HG03442 (cell line): ENCODE measurements around the gene ZNF182.
"Not testable (repeated sequence)": the region's sequence is repeated elsewhere in the genome, so short reads cannot be mapped to it uniquely, and the experiment has no call there.

ENCODE experiments used
- ATAC-seq: cut with Tn5 transposase; IDR thresholded peaks from one replicate; pipeline ENCODE4 v1.9.1; 2021; ENCODE audit warnings: mild to moderate bottlenecking, moderate library complexity; ENCODE audit not compliant: unreplicated experiment

ZNF182 gene

DNA sequence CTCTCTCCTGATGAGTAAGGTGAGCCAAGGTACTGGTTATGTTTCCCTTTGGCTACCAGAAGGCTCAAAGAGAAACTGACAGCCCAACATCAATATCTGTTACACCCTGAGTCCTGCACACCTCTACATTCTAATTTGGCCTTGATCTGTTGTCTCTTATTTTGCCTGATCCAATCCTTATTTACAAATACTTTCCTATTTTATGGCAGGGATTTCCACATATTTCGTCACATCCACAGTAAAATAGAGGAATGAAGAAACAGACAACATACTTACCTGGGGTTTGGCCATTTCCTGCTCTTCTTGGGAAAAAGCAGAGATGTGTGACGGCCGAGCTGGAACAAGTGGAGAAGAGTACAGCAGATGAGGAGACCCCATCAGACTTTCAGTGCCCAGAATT, 1.5 kb downstream of the ZNF182 start:
- ATAC-seq: no peak

DNA sequence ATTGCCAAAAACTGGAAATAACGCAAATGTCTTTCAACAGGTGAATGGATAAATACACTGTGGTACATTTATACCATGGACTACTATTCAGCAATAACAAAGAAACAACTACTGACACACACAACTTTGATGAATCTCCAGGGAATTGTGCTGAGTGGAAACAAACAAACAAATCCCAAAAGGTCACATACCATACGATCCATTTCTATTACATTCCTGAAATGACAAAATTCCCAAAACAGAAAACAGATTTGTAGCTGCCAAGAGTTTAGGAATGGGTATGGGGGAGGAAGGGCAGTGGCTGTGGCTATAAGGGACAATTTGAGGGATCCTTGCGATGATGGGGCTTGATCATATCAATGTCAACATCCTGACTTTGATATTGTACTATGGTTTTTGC, 2.5 kb downstream of the ZNF182 start:
- ATAC-seq: no peak

DNA sequence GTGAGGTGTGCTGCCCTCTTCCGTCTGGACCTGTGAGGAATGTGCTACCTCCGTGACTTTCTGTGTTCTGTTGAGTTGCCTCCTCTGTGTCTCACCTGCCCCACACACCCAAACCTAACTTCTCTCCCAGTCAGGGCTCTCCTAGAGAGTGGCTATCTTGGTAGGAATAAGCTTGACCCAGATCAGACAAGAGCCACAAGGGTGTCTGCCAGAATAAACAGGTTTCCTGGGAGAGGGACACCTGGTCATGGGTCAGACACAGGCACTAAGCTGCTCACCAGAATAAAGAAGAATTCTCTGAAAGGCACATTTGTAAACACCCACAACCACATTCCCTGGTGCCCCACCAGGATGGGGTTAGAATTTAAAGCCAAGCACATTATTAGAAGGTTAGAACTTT, 11.1 kb downstream of the ZNF182 start:
- ATAC-seq: no peak

DNA sequence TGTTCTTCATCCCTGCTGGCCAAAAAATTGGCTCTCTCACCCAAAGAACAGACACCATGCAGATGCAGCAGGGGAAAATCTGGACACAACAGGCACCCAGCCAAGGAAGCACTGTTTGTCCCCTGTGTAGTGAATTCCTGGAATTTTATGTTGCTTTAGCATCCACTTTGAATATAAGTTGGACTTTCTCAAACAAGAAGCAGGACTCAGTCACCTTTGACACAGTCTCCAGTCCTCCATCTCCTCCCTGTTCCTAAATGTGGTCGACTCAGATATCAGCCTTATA, 11.8 kb downstream of the ZNF182 start:
- no peak for ATAC-seq

DNA sequence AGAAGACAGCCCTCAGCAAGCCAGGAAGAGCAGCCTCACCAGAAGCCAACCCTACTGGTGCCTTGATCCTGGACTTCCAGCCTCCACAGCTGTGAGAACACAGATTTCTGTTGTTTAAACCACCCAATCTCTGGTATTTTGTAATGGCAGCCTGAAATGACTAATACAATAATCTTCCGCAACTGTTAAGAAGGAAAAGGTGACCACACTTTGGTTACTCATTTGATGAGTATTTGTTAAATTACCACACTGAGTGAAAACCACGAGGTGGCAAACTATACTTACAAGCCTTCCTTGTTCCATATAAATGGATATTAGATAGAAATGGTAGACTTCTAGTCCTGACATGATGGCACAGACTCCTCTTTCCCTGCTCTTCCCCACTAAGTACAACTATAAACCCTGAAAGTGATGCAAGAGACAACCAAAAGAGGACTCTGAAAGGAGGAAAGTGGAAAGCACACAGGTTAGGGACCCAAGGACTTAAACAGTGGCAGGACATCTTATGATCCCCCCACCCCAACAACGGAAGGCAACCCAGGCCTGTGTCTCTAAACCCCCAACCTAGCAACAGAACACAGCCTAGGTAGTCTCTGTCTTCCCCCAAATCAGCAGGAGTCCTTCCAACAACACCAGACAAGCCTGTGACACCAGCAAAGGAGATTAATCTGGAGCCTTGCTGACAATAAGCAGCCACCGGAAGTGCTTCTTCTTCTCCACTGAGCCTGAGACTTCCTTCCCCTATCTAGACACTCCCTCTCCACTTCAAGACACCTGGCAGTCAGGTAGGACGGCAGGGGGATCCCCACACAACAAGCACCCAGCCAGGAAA, 12.3 kb downstream of the ZNF182 start:
- ATAC-seq: no peak

DNA sequence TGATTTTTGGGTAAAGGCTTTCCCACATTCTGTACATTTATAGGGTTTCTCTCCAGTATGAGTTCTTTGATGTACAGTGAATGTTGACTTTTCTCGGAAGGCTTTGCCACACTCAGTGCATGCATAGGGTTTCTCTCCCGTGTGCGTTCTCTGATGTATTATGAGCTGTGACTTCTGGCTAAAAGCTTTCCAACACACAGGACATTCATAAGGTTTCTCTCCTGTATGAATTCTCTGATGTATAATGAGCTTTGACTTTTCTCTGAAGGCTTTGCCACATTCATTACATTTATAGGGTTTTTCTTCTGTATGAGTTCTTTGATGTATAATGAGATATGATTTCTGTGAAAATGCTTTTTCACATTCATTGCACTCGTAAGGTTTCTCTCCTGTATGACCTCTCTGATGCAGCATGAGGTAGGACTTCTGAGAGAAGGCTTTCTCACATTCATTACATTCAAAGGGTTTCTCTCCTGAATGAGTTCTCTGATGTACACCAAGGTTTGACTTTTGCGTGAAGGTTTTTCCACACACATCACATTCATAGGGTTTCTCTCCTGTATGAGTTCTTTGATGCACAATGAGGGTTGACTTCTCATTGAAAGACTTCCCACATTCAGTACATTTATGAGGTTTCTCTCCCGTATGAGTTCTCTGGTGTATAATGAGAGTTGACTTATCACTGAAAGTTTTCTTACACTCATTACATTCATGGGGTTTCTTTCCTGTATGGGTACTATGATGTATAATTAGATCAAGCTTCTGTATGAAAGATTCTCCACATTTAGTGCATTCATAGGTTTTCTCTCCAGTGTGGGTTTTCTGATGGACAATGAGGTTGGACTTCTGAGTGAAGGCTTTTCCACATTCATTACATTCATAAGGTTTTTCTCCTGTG, 27.3 kb downstream of the ZNF182 start:
- ATAC-seq: no peak

DNA sequence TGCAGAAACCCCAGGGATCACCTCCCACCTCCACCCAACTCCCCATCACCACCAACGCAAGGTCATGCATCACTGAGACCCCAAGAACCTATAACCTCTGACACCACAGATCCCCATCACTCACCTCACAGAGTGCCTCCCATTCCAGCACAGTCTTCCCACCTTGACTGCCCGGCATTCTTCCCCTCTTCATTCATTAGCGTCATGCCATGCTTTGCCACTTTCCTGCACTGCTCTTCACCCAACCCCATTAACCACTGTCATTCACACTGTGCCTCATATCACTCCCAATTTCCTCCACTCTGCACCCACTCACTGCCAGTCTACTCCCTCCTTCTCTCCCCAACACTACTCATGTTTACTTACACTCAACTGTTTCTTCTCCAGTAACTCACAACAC, 30.6 kb downstream of the ZNF182 start:
- ATAC-seq: no peak

DNA sequence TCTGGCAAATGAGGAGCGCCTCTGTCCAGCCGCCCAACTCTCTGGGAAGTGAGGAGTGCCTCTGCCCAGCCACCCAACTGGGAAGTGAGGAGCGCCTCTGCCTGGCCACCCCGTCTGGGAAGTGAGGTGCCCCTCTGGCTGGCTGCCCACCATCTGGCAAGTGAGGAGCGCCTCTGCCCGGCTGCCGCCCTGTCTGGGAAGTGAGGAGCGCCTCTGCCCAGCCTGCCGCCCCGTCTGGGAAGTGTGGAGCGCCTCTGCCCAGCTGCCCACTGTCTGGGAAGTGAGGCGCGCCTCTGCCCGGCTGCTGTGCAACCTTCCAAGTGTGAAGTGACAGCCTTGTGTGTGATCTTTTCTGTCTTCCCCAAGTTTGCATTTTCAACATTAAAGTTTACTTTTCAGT, 38.3 kb downstream of the ZNF182 start:
- ATAC-seq: not testable (repeated sequence)

DNA sequence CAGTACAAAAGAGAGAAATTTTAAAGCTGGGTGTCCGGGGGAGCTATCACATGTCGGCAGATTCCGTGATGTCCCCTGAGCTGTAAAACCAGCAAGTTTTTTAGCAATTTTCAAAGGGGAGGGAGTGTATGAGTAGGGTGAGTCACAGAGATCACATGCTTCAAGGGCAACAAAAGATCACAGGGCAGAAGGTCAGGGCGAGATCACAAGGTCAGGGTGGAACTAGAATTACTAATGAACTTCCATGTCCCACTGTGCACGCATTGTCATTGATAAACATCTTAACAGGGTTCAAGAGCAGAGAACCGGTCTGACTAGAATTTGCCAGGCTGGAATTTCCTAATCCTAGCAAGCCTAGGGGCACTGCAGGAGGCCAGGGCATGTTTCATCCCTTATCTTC, 42.0 kb downstream of the ZNF182 start:
- not testable (repeated sequence) for ATAC-seq

DNA sequence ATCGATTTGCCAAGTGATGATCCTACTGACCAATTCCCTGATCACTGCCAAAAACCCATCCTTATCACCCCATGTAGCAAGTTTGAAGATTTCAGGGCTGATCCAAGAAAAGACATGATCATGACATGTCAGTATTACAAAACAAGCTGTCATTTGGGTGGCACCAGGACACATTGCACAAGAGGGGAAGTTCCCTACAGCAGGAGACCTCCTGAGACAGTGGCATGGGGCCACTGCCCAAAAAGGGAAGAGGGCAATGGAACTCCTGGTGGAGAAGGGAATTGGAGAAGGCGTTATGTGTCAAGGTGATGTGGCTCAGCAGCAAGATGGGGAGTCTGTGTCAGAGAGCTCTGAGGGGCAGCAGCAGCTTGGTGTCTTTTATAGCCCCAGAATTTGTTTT, 43.4 kb downstream of the ZNF182 start:
- ATAC-seq: no peak

DNA sequence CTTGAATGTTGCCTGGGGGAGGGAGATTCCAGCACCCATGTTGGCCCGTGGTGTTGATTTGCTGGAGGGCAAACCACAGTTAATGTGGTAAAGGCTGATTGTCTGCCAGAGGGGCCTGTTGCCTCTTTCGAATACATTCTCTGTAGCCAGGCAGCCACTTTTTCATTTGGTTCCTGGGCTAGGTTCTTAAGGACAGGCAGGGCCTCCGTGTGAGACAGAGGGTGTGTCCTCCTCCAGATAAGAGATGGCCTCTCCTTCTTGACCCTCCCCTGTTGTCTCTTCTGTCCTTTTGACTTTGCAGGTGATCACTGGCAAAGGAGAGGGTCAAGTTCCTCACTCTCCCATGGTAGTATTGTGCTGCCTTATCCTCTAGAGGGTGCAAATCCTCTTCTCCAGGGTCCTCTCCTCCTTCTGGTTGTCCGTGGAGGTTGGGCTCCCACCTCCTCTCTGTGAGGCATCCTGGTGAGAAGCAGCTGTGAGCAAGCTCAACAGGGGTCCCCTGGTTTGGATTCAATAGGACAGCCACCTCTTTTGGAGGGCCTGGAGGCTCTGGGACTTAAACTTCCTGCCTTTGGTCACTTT, 44.9 kb downstream of the ZNF182 start:
- no peak for ATAC-seq

DNA sequence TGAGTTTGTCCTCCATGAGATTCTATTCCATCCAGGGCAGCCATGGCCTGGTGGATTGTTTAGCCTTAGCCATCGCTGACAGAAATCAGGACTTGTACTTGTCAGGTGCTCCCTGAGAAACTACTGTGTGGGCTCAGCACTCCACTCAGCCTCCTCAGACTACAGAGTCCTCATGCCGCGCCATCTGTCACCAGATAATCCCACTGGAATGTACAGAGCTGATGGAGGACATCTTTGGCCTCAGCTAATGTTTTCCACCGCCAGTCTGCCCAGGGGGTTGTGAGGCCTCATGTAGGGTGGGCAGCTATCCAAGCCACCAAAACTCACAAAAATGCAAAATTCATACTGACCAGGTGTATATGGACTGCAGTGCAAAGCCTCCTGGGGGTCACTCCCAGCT, 45.6 kb downstream of the ZNF182 start:
- ATAC-seq: not testable (repeated sequence)

DNA sequence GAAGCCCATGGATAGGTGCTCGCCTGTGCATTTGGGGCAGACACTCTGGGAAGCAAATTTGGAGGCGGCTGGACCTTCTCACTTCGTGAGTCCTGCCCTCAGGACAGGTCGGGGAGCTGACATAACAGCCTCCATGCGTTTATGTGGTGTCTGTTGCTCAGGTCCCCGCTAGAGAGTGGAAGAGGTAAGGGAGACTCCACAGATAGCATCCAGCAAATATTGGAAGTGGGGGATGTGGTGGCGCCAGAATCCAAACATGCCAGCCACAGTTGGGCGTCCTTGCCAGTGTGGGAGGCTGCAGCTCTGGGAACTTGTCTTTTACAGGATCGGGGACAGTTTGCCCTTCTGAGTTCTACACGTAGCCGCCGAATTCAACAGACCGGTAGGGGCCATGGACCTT, 47.8 kb downstream of the ZNF182 start:
- no peak for ATAC-seq

DNA sequence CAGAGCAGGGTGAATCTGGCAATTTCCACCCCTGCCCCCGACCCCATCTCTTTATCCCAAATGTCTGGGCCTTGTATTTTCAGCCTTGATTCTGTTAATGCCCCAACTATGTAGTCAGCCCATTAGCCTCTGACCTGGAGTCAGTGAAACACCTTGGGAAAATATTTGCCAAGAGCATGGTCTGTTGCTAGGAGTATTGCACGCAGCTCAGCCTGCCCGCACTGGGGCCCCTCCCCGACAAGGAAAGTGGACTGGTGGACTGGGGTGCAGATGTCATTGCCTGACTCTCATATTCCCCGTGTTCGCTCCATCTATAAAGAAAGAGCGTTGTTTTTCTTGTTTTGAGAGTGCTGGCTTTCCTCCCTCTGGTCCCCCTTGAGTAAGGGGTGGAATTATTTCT, 48.5 kb downstream of the ZNF182 start:
- ATAC-seq: not testable (repeated sequence)

DNA sequence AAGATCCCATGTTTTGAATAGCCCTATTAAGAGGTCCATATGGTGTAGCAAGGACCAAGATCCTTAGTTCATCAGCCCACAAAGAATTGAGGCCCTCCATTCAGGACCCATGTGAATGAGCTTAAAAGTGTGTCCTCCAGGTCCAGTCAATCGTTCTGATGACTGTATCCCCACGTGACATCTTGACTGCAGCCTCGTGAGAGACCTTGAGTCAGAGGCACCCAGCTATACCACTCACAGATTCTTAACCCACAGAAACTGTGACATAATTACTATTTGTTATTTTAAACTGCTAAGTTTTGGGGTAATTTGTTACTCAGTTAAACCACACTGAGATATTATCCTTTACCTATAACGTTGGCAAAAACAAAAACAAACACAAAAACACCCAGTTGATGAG, 62.4 kb downstream of the ZNF182 start:
- ATAC-seq: no peak

DNA sequence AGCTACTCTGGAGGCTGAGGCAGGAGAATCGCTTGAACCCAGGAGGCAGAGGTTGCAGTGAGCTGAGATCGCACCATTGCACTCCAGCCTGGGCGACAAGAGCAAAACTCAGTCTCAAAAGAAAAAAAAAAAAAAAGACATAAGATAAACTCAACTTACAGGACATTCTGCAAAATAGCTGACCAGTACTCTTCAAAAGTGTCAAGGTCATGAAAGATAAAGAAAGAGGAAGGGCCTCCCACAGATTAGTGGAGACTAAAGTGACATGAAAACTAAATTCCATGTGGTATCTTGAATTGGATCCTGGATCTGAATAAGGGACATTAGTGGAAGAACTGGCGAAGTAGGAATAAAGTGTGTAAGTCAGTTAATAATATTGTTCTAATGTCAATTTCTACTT, 63.3 kb downstream of the ZNF182 start:
- ATAC-seq: no peak

DNA sequence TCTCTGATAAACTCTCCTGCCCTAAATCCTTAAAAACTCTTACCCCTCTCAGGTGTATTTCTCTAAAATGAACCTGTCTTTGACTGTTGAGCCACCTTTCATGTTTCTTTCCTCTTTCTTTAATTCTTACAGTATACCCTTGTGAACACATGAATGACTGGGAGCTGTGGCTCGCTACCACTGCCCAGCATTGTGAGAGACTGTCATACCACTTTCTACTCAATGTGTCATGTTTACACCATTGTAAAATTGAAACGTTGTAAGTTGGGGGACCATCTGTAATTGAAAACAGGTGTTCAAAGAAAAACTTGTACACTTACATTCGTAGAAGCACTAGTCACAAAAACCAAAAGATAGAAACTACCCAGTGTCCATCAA, 66.9 kb downstream of the ZNF182 start:
- ATAC-seq: no peak

DNA sequence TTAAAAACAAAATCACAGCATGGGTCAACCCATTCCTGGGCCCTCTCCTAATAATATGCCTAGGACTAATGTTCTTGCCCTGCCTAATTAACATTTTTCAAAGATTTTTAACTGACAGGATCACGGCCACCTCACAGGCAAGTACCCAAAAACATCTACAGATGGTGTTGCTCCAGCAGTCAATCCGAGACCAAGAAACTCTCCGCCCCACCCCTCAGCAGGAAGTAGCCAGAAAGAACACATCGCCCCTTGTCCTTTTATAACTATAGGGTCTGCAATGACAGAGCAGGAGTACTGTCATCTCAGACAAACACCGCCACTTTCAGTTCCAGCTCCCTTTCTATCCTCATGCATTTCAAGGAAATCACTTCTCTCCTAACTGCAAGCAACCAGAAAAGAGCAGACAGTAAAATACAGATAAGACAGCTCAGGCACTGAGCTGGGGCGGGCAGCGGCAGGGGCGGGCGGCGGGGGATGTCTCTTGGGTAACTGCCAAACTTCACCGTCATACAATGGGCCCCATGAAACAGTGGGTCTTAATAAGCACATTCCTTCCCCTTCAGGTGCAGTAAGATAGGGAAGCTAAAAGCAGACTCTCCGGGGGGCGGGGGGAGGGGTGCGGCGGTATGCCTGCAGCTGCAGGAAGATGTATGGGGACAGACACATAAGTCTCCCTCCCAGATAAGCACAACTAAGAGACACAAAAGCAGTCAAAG, 67.4 kb downstream of the ZNF182 start:
- no peak for ATAC-seq

DNA sequence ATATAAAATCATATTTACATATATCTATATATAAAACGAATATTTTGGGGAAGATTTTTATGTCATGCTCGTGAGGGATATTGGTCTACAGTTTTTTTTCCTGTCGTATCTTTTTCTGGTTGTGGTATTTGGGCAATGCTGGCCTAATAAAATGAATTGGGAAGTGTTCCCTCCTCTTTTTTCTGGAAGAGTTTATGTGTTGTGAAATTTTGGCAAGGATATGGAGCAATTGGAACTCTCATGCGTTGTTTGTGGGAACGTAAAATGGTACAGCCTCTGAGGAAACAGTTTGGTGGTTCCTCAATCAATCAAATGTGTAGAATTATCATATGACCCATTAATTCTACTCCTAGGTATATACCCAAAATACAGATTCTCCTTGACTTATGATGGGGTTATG, 69.8 kb downstream of the ZNF182 start:
- no peak for ATAC-seq

DNA sequence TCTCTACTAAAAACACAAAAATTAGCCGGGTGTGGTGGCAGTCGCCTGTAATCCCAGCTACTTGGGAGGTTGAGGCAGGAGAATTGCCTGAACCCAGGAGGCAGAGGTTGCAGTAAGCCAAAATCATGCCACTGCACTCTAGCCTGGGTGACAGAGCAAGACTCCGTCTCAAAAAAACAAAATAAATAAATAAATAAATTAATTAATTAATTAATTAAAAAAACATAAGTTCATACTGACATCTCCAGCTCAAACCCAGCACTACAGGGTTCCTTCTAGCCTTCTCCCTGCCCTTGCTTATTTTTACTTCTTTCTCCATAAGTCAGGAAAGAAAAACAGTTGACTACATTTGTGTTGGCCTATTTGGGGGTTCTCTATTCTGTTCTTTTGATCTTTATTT, 71.8 kb downstream of the ZNF182 start:
- not testable (repeated sequence) for ATAC-seq

DNA sequence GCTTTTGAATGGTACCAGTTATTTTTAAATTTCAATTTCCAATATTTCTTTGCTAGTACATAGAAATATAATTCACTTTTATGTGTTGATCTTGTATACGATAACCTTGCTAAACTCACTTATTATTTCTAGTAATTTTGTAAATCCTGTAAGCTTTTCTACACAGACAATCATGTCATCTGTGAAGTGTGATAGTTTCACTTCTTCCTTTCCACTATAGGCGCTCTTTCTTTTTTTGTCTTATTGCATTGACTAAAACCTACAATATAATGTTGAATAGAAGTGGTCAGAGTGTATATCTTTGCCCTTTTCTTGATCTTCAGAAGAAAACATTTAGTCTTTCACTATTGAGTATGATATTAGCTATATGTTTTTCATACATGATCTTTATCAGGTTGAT, 76.6 kb downstream of the ZNF182 start:
- no peak for ATAC-seq
